Naive thymus-derived CD4-positive, alpha-beta T cell (primary cell): ENCODE measurements around the gene IKBKE. TPM values are rescaled to one million over a fixed set of nuclear protein-coding genes. Genes with fewer than 3 reads are reported as not detected.

ENCODE experiments used
- ATAC-seq: fragments of 150-1000 bp; cut with Tn5 transposase; 2 replicates; pipeline ENCODE4 v1.10.0; 2021; ENCODE audit warnings: mild to moderate bottlenecking, moderate library complexity
- CTCF ChIA-PET: fragments of 350-600 bp; sonication (Branson Sonifier 250); formaldehyde crosslinking; loops from one replicate; lab custom pipeline; 2021; ENCODE audit warnings: antibody characterized with exemption; lab: Charles Lee
- POLR2A ChIA-PET: fragments of 350-600 bp; sonication (Branson Sonifier 250); formaldehyde crosslinking; loops from one replicate; lab custom pipeline; 2021; ENCODE audit warnings: antibody characterized with exemption, inconsistent platforms; lab: Charles Lee
- DNase-seq, 9 donors: peaks; one replicate each; pipeline versions ENCODE4 v3.0.0 to v3.0.0-alpha.2; 2020 to 2022; ENCODE audit warnings: mixed read lengths in 1 of 9
- H3K27ac ChIP-seq: one replicate; pipeline ENCODE4 v1.7.0; 2013; ENCODE audit warnings: mild to moderate bottlenecking, low read depth, low read length, moderate library complexity
- H3K27me3 ChIP-seq, 2 donors: one replicate each; pipeline ENCODE4 v1.7.0; 2013; ENCODE audit warnings: low read length in 2 of 2, mild to moderate bottlenecking in 2 of 2, moderate library complexity in 2 of 2; ENCODE audit not compliant: control insufficient read depth in 2 of 2, insufficient read depth in 2 of 2
- H3K36me3 ChIP-seq, 3 experiments: 1 replicate in 2 of 3; 2 replicates in 1 of 3; pipeline ENCODE4 v1.7.0; 2013; ENCODE audit warnings: low read length in 3 of 3, mild to moderate bottlenecking in 3 of 3, moderate library complexity in 1 of 3; ENCODE audit not compliant: insufficient read depth in 3 of 3, control insufficient read depth in 2 of 3
- H3K4me1 ChIP-seq, 2 donors: one replicate each; pipeline ENCODE4 v1.7.0; 2013; ENCODE audit warnings: low read length in 2 of 2, mild to moderate bottlenecking in 2 of 2, moderate library complexity in 1 of 2; ENCODE audit not compliant: control insufficient read depth in 2 of 2, insufficient read depth in 2 of 2
- H3K4me3 ChIP-seq: 2 replicates; pipeline ENCODE4 v1.7.0; 2013; ENCODE audit warnings: mild to moderate bottlenecking, low read length
- H3K9me3 ChIP-seq, 3 experiments: 1 replicate in 2 of 3; 2 replicates in 1 of 3; pipeline ENCODE4 v1.7.0; 2013; ENCODE audit warnings: low read length in 3 of 3; ENCODE audit not compliant: control insufficient read depth in 2 of 3
- H3K27ac Mint-ChIP-seq, 9 donors: one replicate each; pipeline ENCODE4 v1.8.0; 2020 to 2022; ENCODE audit warnings: mixed read lengths in 9 of 9, mild to moderate bottlenecking in 8 of 9, moderate library complexity in 5 of 9, inconsistent platforms in 2 of 9
- H3K27me3 Mint-ChIP-seq, 5 donors: one replicate each; pipeline ENCODE4 v1.8.0; 2021 to 2022; ENCODE audit warnings: mixed read lengths in 5 of 5, mild to moderate bottlenecking in 1 of 5
- H3K36me3 Mint-ChIP-seq, 5 donors: one replicate each; pipeline ENCODE4 v1.8.0; 2020 to 2022; ENCODE audit warnings: mixed read lengths in 5 of 5, mild to moderate bottlenecking in 3 of 5, inconsistent platforms in 1 of 5
- H3K4me1 Mint-ChIP-seq, 7 donors: one replicate each; pipeline ENCODE4 v1.8.0; 2020 to 2022; ENCODE audit warnings: mixed read lengths in 7 of 7, mild to moderate bottlenecking in 3 of 7, inconsistent platforms in 1 of 7
- H3K4me3 Mint-ChIP-seq, 10 donors: one replicate each; pipeline ENCODE4 v1.8.0; 2020 to 2022; ENCODE audit warnings: mild to moderate bottlenecking in 10 of 10, mixed read lengths in 10 of 10, moderate library complexity in 6 of 10, inconsistent platforms in 2 of 10
- H3K9me3 Mint-ChIP-seq, 11 donors: one replicate each; pipeline ENCODE4 v1.8.0; 2020 to 2022; ENCODE audit warnings: mixed read lengths in 11 of 11, mild to moderate bottlenecking in 4 of 11, inconsistent platforms in 1 of 11, moderate library complexity in 1 of 11
- intact Hi-C, 2 donors: fragments of 100-400 bp; cut with micrococcal nuclease; formaldehyde crosslinking; loops; one replicate each; pipeline ENCODE4 v1.15.1; 2023
- polyA plus RNA-seq, 2 donors: library from polyadenylated mRNA; unstranded; fragments of 300-500 nt; fragmentation: Illumina TruSeq; gene quantifications; one replicate each; pipeline ENCODE4 v1.2.3, GENCODE V29; 2021
- total RNA-seq, 6 experiments: library from RNA in 5 of 6; stranded (reverse) in 5 of 6; gene quantifications; 1 replicate in 5 of 6; 2 replicates in 1 of 6; pipeline ENCODE4 v1.2.3 and lab custom pipeline; 2021 to 2026

The IKBKE gene
- total and polyA plus RNA-seq, 7 experiments from 2014 or later = 32.5 to 177 (median 60.4) TPM

DNA sequence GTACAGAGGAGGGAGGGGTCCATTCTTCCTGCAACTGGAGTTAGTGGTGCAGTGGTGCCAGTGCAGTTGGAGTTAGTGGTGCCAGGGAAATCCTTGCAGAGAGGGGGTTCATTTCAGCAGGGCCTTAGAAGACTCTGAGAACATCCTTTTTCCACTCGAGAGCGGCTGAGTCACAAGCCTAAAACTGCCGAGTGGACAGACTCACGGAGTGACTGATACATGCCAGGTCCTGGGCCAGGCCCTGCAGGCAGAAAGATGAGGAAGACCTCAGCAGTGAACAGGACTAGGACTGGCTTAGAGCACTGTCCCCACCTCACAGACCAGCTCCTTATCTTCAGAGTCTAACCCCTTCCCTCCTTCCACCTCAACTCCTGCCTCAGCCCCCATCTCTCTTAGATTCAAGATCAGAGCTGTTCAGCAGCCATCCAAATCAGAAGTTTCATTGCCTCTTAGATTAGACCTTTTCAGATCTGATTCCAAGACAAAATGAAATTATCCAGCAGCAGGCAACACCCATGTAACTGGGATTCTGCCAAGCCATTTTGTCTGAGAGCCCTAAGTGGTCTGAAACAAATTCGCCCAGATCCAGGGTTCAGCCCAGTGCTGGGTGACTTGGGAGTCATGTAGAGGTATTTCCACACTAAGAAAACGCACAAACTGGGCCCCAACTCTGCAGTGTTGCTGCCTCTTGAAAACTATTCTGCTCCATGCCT is 12.7 kb upstream of the IKBKE start:
- Histone ChIP-seq H3K27me3 (no peaks in the 10 kb centered on the region), H3K36me3 (peaks cover 0 to 10% (median 0%) of the 10 kb centered on the region in 3 experiments), H3K4me3 (no peak overlapping the region), H3K27ac (no peak overlapping the region), H3K9me3 (no peaks in the 10 kb centered on the region), H3K4me1 (no peaks in the 10 kb centered on the region)
- Mint-ChIP-seq H3K4me1 (peaks cover 0 to 26% (median under 1%) of the 10 kb centered on the region in 7 donors), H3K27ac (peak overlapping the region in 1 of 9 donors; percentile 25), H3K36me3 (peaks cover 0 to 14% (median 5%) of the 10 kb centered on the region in 5 donors), H3K9me3 (peaks cover 0 to 3% (median 0%) of the 10 kb centered on the region in 11 donors), H3K4me3 (no peak overlapping the region), H3K27me3 (no peaks in the 10 kb centered on the region)
- intact Hi-C loops = no loop called here
- DNase-seq (no peak), ATAC-seq (peak; percentile 71)
- ChIA-PET POLR2A (interaction anchor here (0.6 kb wide), 1 partner anchor 57 kb away, joined by 3 read pairs; no protein-coding TSS in a partner anchor), CTCF (no interaction called here)

DNA sequence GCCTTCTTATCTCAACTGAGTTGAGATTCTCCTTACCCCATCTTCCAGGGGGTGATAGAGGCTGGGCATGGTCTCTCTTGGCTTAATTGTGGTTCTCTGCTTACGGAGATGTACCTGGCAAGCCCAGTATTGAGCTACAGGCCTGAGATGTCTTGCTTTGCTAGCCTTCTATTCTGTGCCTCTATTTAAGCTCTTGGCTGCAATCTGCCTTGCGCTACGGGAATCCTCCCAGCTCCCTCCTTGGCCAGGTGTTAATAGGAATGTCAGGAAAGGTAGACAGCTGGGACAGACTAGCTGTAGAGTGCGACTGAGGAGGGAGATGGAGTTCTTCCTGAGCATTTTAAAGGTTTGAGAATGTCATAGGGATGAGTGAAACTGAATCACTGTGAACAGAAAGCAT is 10.6 kb upstream of the IKBKE start:
- CTCF ChIA-PET = interaction anchor here (1.2 to 2.3 kb wide), 5 partner anchors 8 to 203 kb away, joined by 3 to 15 read pairs (median 6); partner anchors contain the start of gene IKBKE
- POLR2A ChIA-PET = no interaction called here
- Histone ChIP-seq H3K9me3 (no peaks in the 10 kb centered on the region), H3K27ac (no peak overlapping the region), H3K4me3 (no peak overlapping the region), H3K4me1 (peaks cover 0 to 4% of the 10 kb centered on the region in 2 donors), H3K36me3 (no peaks in the 10 kb centered on the region), H3K27me3 (no peaks in the 10 kb centered on the region)
- ATAC-seq = no peak
- no peak for DNase-seq
- Mint-ChIP-seq H3K4me3 (no peak overlapping the region), H3K36me3 (peaks cover 0 to 13% (median 4%) of the 10 kb centered on the region in 5 donors), H3K27ac (peak overlapping the region in 1 of 9 donors; percentile 10), H3K27me3 (no peaks in the 10 kb centered on the region), H3K9me3 (peaks cover 0 to 1% (median 0%) of the 10 kb centered on the region in 11 donors), H3K4me1 (peaks cover 7 to 39% (median 13%) of the 10 kb centered on the region in 7 donors)
- intact Hi-C loops = no loop called here

DNA sequence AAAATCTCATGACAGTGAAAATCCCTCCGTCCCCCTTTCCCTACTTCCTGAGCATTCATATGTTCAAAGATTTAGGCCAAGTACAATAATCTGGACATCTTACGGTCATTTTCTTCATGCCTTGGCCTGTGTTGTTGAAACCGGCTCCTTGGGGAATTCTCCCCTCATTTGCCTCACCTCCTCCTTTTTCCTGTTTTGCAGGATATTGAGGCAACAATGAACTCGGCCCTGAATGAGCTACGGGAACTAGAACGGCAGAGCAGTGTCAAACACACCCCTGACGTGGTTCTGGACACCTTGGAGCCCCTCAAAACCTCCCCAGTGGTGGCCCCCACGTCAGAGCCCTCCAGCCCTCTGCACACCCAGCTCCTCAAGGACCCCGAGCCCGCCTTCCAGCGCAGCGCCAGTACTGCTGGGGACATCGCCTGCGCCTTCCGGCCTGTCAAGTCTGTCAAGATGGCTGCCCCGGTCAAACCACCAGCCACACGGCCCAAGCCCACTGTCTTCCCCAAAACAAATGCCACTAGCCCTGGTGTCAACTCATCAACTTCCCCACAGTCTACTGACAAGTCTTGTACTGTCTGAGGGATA is 9.3 kb upstream of the IKBKE start:
- DNase-seq (no peak), ATAC-seq (no peak)
- Mint-ChIP-seq H3K4me3 (no peak overlapping the region), H3K36me3 (peaks cover 0 to 10% (median 0%) of the 10 kb centered on the region in 5 donors), H3K27me3 (no peaks in the 10 kb centered on the region), H3K9me3 (peaks cover 0 to 1% (median 0%) of the 10 kb centered on the region in 11 donors), H3K4me1 (peaks cover 12 to 47% (median 22%) of the 10 kb centered on the region in 7 donors), H3K27ac (no peak overlapping the region)
- Histone ChIP-seq H3K36me3 (no peaks in the 10 kb centered on the region), H3K4me1 (peaks cover 1 to 7% of the 10 kb centered on the region in 2 donors), H3K27me3 (no peaks in the 10 kb centered on the region), H3K9me3 (no peaks in the 10 kb centered on the region), H3K4me3 (no peak overlapping the region), H3K27ac (no peak overlapping the region)
- CTCF ChIA-PET = interaction anchor here (0.7 to 6.2 kb wide), 5 partner anchors 10 to 204 kb away, joined by 3 to 77 read pairs (median 19); partner anchors contain the start of gene IKBKE
- intact Hi-C loops = loop anchor here in 1 of 2 donors (1.0 kb wide), 1 partner anchor 18 kb away; no protein-coding TSS in a partner anchor
- POLR2A ChIA-PET = interaction anchor here (0.5 to 1.6 kb wide), 4 partner anchors 8 to 284 kb away, joined by 4 to 10 read pairs (median 6); partner anchors contain the start of gene IKBKE

DNA sequence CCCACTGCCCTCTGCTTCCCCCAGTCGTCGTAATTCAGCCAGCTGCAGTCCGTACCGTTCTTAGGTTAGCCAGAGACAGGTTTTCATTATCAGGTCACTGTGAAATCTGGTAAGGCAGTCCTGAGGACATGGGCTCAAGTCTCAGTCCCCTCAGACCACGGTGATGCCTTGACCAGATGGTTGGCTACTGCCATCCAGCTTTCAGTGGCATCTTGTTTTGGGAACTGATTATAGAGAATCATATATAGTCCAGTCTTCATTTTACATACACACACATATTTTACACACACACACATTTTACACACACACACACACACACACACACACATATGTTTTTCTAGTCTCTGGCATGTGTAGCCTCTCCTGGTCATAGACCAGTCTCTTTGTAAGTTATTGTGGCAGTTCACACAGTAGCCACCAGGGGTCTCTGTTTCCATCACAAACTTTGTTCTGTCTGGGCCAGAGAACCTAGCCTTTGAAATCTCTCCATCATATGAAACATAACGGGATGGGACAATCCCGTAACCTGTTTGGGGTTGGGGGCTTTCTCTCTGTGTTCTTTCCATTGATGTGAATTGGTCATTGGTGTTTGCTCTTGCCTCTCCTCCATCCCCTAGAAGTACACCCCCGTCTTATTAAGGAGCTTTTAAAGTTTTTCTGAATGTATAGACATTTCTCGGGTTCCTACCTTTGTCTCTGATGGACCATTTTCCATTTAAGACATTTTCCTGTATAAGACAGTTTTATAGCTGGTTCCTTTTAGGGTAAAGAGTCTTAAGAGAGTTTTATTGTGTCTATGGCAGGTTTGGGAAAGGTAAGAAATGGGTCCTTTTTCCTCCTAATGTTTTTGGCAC is 8.4 kb upstream of the IKBKE start:
- Histone ChIP-seq H3K4me3 (no peak overlapping the region), H3K9me3 (no peaks in the 10 kb centered on the region), H3K36me3 (no peaks in the 10 kb centered on the region), H3K27me3 (no peaks in the 10 kb centered on the region), H3K27ac (no peak overlapping the region), H3K4me1 (peaks cover 10 to 16% of the 10 kb centered on the region in 2 donors)
- peaks cover 0 to 10% (median 0%) of the 10 kb centered on the region in 5 donors for H3K36me3 Mint-ChIP-seq
- peaks cover 20 to 48% (median 31%) of the 10 kb centered on the region in 7 donors for H3K4me1 Mint-ChIP-seq
- H3K9me3 Mint-ChIP-seq = peaks cover 0 to 4% (median 0%) of the 10 kb centered on the region in 11 donors
- peak overlapping the region in 1 of 9 donors; percentile 38 for H3K27ac Mint-ChIP-seq
- peak in 8 of 9 donors; percentile 59 to 72 (median 66) for DNase-seq
- peak; percentile 84 for ATAC-seq
- H3K27me3 Mint-ChIP-seq = no peaks in the 10 kb centered on the region
- POLR2A ChIA-PET = interaction anchor here (1.0 to 1.6 kb wide), 4 partner anchors 9 to 201 kb away, joined by 3 to 10 read pairs (median 5); partner anchors contain the start of gene IKBKE
- intact Hi-C loops = loop anchor here (1.0 to 2.0 kb wide), 6 partner anchors 8 to 202 kb away; partner anchors contain the start of genes IKBKE (in 1 of the 2) and RASSF5 (in 1 of the 2)
- CTCF ChIA-PET = interaction anchor here (0.7 to 6.2 kb wide), 17 partner anchors 9 to 531 kb away, joined by 3 to 77 read pairs (median 4); partner anchors contain the start of gene IKBKE
- H3K4me3 Mint-ChIP-seq = peak overlapping the region in 1 of 10 donors; percentile 38

DNA sequence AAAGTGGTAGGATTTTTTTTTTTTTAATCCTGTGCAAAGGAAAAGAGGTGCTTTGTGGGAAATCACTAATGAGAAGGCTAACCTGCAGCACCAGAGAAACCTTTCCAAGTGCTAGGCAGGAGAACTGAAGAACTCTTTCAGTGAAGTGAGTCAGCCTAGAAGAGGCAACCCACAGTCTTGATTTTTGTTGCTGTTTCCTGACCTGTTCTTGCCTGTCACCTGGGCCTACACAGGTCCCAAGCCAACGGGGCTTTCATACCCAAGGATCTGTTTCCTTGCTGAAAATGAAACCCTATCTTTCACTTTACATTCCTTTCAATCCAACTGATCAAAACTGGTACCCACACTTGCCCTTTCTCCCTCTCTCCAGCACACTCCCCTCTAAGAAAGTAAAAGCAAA is 7.1 kb upstream of the IKBKE start:
- ChIA-PET POLR2A (interaction anchor here (1.2 kb wide), 1 partner anchor 89 kb away, joined by 3 read pairs; no protein-coding TSS in a partner anchor), CTCF (interaction anchor here (1.4 to 6.2 kb wide), 5 partner anchors 8 to 121 kb away, joined by 5 to 77 read pairs (median 9); partner anchors contain the start of gene IKBKE)
- peak overlapping the region; percentile 14 to 87 (median 79) for H3K27ac Mint-ChIP-seq
- H3K27me3 Mint-ChIP-seq = no peaks in the 10 kb centered on the region
- peaks cover 0 to 9% (median 0%) of the 10 kb centered on the region in 5 donors for H3K36me3 Mint-ChIP-seq
- Histone ChIP-seq H3K36me3 (no peaks in the 10 kb centered on the region), H3K4me1 (peaks cover 23 to 29% of the 10 kb centered on the region in 2 donors), H3K4me3 (no peak overlapping the region), H3K9me3 (no peaks in the 10 kb centered on the region), H3K27me3 (no peaks in the 10 kb centered on the region), H3K27ac (no peak overlapping the region)
- no peak for DNase-seq
- peaks cover 33 to 52% (median 44%) of the 10 kb centered on the region in 7 donors for H3K4me1 Mint-ChIP-seq
- ATAC-seq = no peak
- no peak overlapping the region for H3K4me3 Mint-ChIP-seq
- intact Hi-C loops = loop anchor here in 1 of 2 donors (2.0 kb wide), 1 partner anchor 44 kb away; the partner anchor contains the start of gene RASSF5
- H3K9me3 Mint-ChIP-seq = peaks cover 0 to 4% (median 0%) of the 10 kb centered on the region in 11 donors
